ENCODE results near the gene CEACAM16.

The CEACAM16 gene

GRCh38 chr19:44752816-44753625 is 54.1 kb downstream of the CEACAM16 start:
- H3K36me3 ChIP-seq, result peaks cover 0 to 26% (median 3%) of the 10 kb centered on the region in 3 donors

GRCh38 chr19:44753626-44753931 is 54.6 kb downstream of the CEACAM16 start:
- intact Hi-C loops (cut with DNase I; ENCODE audit: low total_unique reads), result no loop called here
- Histone ChIP-seq H3K36me3 (peaks cover 0 to 31% (median 4%) of the 10 kb centered on the region in 3 donors), H3K4me1 (peaks cover 8 to 90% (median 84%) of the 10 kb centered on the region in 4 donors), H3K27ac (peak overlapping the region; percentile 76 to 83), H3K9me3 (no peaks in the 10 kb centered on the region), H3K27me3 (no peaks in the 10 kb centered on the region), H3K4me3 (peak overlapping the region; percentile 39 to 49)
- no peak for TF ChIP-seq CTCF (IDR thresholded peaks at IDR 0.05)
- no peak for DNase-seq

More at GRCh38 chr19:44752816-44753625, 54.1 kb downstream of the CEACAM16 start:
- Histone ChIP-seq H3K4me1 (peaks cover 7 to 86% (median 83%) of the 10 kb centered on the region in 4 donors), H3K4me3 (peak overlapping the region; percentile 39 to 49), H3K9me3 (no peaks in the 10 kb centered on the region), H3K27ac (peak overlapping the region; percentile 76 to 83), H3K27me3 (no peaks in the 10 kb centered on the region)
- no peak for TF ChIP-seq CTCF (IDR thresholded peaks at IDR 0.05)
- peak; percentile 88 to 93 for DNase-seq
- intact Hi-C loops (cut with DNase I; ENCODE audit: low total_unique reads), result no loop called here

GRCh38 chr19:44753932-44754749 is 55.2 kb downstream of the CEACAM16 start:
- H3K27me3 ChIP-seq, result no peaks in the 10 kb centered on the region
- peak; percentile 93 to 95 for DNase-seq
- H3K36me3 ChIP-seq, result peaks cover 0 to 37% (median 5%) of the 10 kb centered on the region in 3 donors
- intact Hi-C loops (cut with DNase I; ENCODE audit: low total_unique reads), result no loop called here
- H3K27ac ChIP-seq, result peak overlapping the region; percentile 76 to 83
- no peak for TF ChIP-seq CTCF (IDR thresholded peaks at IDR 0.05)
- no peaks in the 10 kb centered on the region for H3K9me3 ChIP-seq
- H3K4me1 ChIP-seq, result peaks cover 8 to 90% (median 82%) of the 10 kb centered on the region in 4 donors
- peak overlapping the region; percentile 39 to 49 for H3K4me3 ChIP-seq

GRCh38 chr19:44754750-44755080 is 55.8 kb downstream of the CEACAM16 start:
- Histone ChIP-seq H3K36me3 (peaks cover 4 to 43% (median 10%) of the 10 kb centered on the region in 3 donors), H3K4me1 (peaks cover 8 to 84% (median 76%) of the 10 kb centered on the region in 4 donors), H3K27me3 (no peaks in the 10 kb centered on the region), H3K4me3 (peak overlapping the region; percentile 39 to 49), H3K27ac (peak overlapping the region; percentile 76 to 83), H3K9me3 (no peaks in the 10 kb centered on the region)
- intact Hi-C loops (cut with DNase I; ENCODE audit: low total_unique reads), result no loop called here
- no peak for DNase-seq
- no peak for TF ChIP-seq CTCF (IDR thresholded peaks at IDR 0.05)

GRCh38 chr19:44755219-44755618 is 56.3 kb downstream of the CEACAM16 start:
- TF ChIP-seq CTCF (IDR thresholded peaks at IDR 0.05), result no peak
- H3K36me3 ChIP-seq, result peaks cover 6 to 48% (median 15%) of the 10 kb centered on the region in 3 donors
- peak overlapping the region in 1 of 2 donors; percentile 49 for H3K4me3 ChIP-seq
- no peak for DNase-seq
- intact Hi-C loops (cut with DNase I; ENCODE audit: low total_unique reads), result no loop called here
- H3K27me3 ChIP-seq, result no peaks in the 10 kb centered on the region
- H3K27ac ChIP-seq, result peak overlapping the region; percentile 76 to 83
- no peaks in the 10 kb centered on the region for H3K9me3 ChIP-seq
- peaks cover 8 to 80% (median 71%) of the 10 kb centered on the region in 4 donors for H3K4me1 ChIP-seq

All from tibial artery (tissue), 4 donors.